K562 (cell line): Measurements from ENCODE around the gene ZMYND15. TPM values are rescaled to one million over a fixed set of nuclear protein-coding genes. Genes with fewer than 3 reads are reported as not detected.
A peak's percentile ranks its signal among the peaks of the same experiment; 100 is the strongest.

Source experiments
- ATAC-seq: fragments of 200-7000 bp; cut with Tn5 transposase; 3 replicates; pipeline ENCODE4 v1.9.1; 2020; ENCODE audit warnings: moderate library complexity
- BruUV-seq: library from RNA; stranded (reverse); fragments of 400-500 nt; replicated peaks from 2 replicates; lab custom pipeline; 2021; lab: Mats Ljungman, UMichigan
- CTCF ChIA-PET: fragments of 300-600 bp; formaldehyde crosslinking; extraction: SDS; loops from one replicate; lab custom pipeline; 2021; ENCODE audit warnings: low intra/inter-chr PET ratio; lab: Yijun Ruan, JAX
- POLR2A ChIA-PET: fragments of 300-600, 350-650 bp; sonication (Branson Sonifier 250); formaldehyde crosslinking; extraction: SDS; loops from one replicate; lab custom pipeline; 2021; ENCODE audit warnings: antibody characterized with exemption, inconsistent platforms; lab: Yijun Ruan, JAX
- DNase-seq, 4 experiments: peaks; one replicate each; pipeline versions ENCODE4 v3.0.0 to v3.0.0-alpha.2; 2011 to 2018; ENCODE audit warnings: low spot score in 3 of 4, mixed read lengths in 3 of 4; ENCODE audit errors: extremely low read depth in 1 of 4
- FAIRE-seq: peaks from 2 replicates; lab custom pipeline; 2011; peaks lifted over from hg19 to GRCh38; lab: Jason Lieb, UNC
- H2AFZ ChIP-seq: 2 replicates; pipeline ENCODE4 v1.6.0; 2011; ENCODE audit warnings: low read depth, low read length, control low read depth, inconsistent platforms
- H3K27ac ChIP-seq: fragments of 200-600 bp; 3 replicates; pipeline ENCODE4 v1.8.0; 2011; ENCODE audit warnings: low read depth, mild to moderate bottlenecking, control low read depth, inconsistent platforms, low read length, moderate library complexity, mixed read lengths; ENCODE audit errors: extremely low read depth
- H3K27me3 ChIP-seq, 2 experiments: fragments of 300-600 bp in 1 of 2; 2 replicates in 1 of 2; 3 replicates in 1 of 2; pipeline versions ENCODE4 v1.6.0 to v1.8.0; 2011; ENCODE audit warnings: inconsistent platforms in 2 of 2, low read length in 2 of 2, mild to moderate bottlenecking in 1 of 2, mixed read lengths in 1 of 2, moderate library complexity in 1 of 2; ENCODE audit not compliant: control insufficient read depth in 2 of 2, insufficient read depth in 2 of 2
- H3K36me3 ChIP-seq: fragments of 300-600 bp; 3 replicates; pipeline ENCODE4 v1.8.0; 2011; ENCODE audit warnings: mild to moderate bottlenecking, low read length, inconsistent platforms; ENCODE audit not compliant: control insufficient read depth, insufficient read depth
- H3K4me1 ChIP-seq, 2 experiments: fragments of 200-600 bp in 1 of 2; replicated peaks in 1 of 2; 2 replicates in 1 of 2; 3 replicates in 1 of 2; pipeline versions ENCODE4 v1.5.1 to v1.8.0; 2011; ENCODE audit warnings: inconsistent platforms in 2 of 2, low read length in 2 of 2, mild to moderate bottlenecking in 1 of 2, mixed read lengths in 1 of 2, moderate library complexity in 1 of 2; ENCODE audit not compliant: control insufficient read depth in 2 of 2, insufficient read depth in 2 of 2
- H3K4me2 ChIP-seq: 2 replicates; pipeline ENCODE4 v1.6.1; 2011; ENCODE audit warnings: low read length, control low read depth, inconsistent platforms, mixed read lengths; ENCODE audit not compliant: insufficient read depth
- H3K4me3 ChIP-seq: fragments of 200-600 bp; sonication (generic), shearing (Covaris generic); 2 replicates; pipeline ENCODE4 v1.5.1; 2016; ENCODE audit warnings: control low read depth, inconsistent platforms
- H3K79me2 ChIP-seq: fragments of 200-600 bp; 3 replicates; pipeline ENCODE4 v1.8.0; 2011; ENCODE audit warnings: low read length, inconsistent platforms; ENCODE audit not compliant: control insufficient read depth, insufficient read depth
- H3K9ac ChIP-seq, 2 experiments: 2 replicates each; pipeline versions ENCODE4 v1.6.0 to v1.6.1; 2011; ENCODE audit warnings: low read depth in 2 of 2, low read length in 2 of 2, control low read depth in 1 of 2, inconsistent platforms in 1 of 2, mild to moderate bottlenecking in 1 of 2, mixed read lengths in 1 of 2; ENCODE audit not compliant: insufficient read depth in 1 of 2
- H3K9me1 ChIP-seq: one replicate; pipeline ENCODE4 v1.6.0; 2011; ENCODE audit warnings: inconsistent platforms, mild to moderate bottlenecking, low read length, moderate library complexity; ENCODE audit not compliant: control insufficient read depth, insufficient read depth
- H3K9me3 ChIP-seq: replicated peaks from 2 replicates; pipeline ENCODE4 v1.5.1; 2011; ENCODE audit warnings: low read depth, low read length, inconsistent platforms; ENCODE audit not compliant: control insufficient read depth, insufficient read depth
- H4K20me1 ChIP-seq: replicated peaks from 2 replicates; pipeline ENCODE4 v1.6.1; 2011; ENCODE audit warnings: low read length, inconsistent platforms, mixed read lengths; ENCODE audit not compliant: control insufficient read depth, insufficient read depth
- ELK1 ChIP-seq: sonication (generic); formaldehyde crosslinking; IDR thresholded peaks from 2 replicates; pipeline ENCODE4 v1.8.1; 2022; ENCODE audit warnings: missing genetic modification reagents
- HMG20B ChIP-seq: fragments of 250-450 bp; sonication (Bioruptor Pico); IDR thresholded peaks from 2 replicates; pipeline ENCODE4 v1.5.0; 2021; ENCODE audit warnings: mild to moderate bottlenecking
- MYBL2 ChIP-seq, 2 experiments: fragments of 450-650 bp in 1 of 2; sonication (generic) in 1 of 2; formaldehyde crosslinking in 1 of 2; IDR thresholded peaks; 2 replicates each; pipeline versions ENCODE4 v1.6.1 to v1.8.1; 2017 to 2022; ENCODE audit warnings: borderline replicate concordance in 1 of 2, inconsistent platforms in 1 of 2, low read depth in 1 of 2, mild to moderate bottlenecking in 1 of 2, missing genetic modification reagents in 1 of 2, moderate library complexity in 1 of 2
- POLR2H ChIP-seq: IDR thresholded peaks from 2 replicates; pipeline ENCODE4 v1.6.1; 2016; ENCODE audit warnings: missing genetic modification characterization, low read depth, mild to moderate bottlenecking, control low read depth, missing compliant biosample characterization, moderate library complexity
- SNIP1 ChIP-seq: fragments of 450-650 bp; IDR thresholded peaks from 2 replicates; pipeline ENCODE4 v1.7.1; 2017; ENCODE audit warnings: low read depth, mild to moderate bottlenecking
- SPI1 ChIP-seq: IDR thresholded peaks from 2 replicates; pipeline ENCODE4 v1.6.1; 2011; ENCODE audit warnings: low read depth, low read length, control low read depth, borderline replicate concordance
- TCF7L2 ChIP-seq: fragments of 150-350 bp; IDR thresholded peaks from 2 replicates; pipeline ENCODE4 v1.6.1; 2016; ENCODE audit warnings: low read depth, mild to moderate bottlenecking, low read length, moderate library complexity
- ZBTB8A ChIP-seq: fragments of 450-650 bp; IDR thresholded peaks from 2 replicates; pipeline ENCODE4 v1.6.1; 2018; ENCODE audit warnings: mild to moderate bottlenecking, moderate library complexity; ENCODE audit not compliant: partially characterized antibody
- ZNF586 ChIP-seq: fragments of 450-650 bp; formaldehyde crosslinking; conservative IDR thresholded peaks from 2 replicates; pipeline ENCODE4 v1.4.0; 2020; ENCODE audit warnings: mild to moderate bottlenecking, moderate library complexity
- WGBS: fragments of 100-300 bp; shearing (Covaris generic); methylation state at CpG from one replicate; pipeline ENCODE4 v1.1.6; 2016; ENCODE audit warnings: low coverage, mixed read lengths; ENCODE audit not compliant: insufficient coverage; ENCODE audit errors: missing lambda C conversion rate; 5-methylcytosine and 5-hydroxymethylcytosine counted together
- in situ Hi-C: fragments of 300-500 bp; cut with MboI; formaldehyde crosslinking; loops from 4 replicates; pipeline ENCODE4 v1.15.0; 2018; ENCODE audit warnings: inconsistent platforms, mixed read lengths
- intact Hi-C: fragments of 100-400 bp; cut with micrococcal nuclease; formaldehyde crosslinking; loops from 2 replicates; pipeline ENCODE4 v1.14.2; 2022
- polyA plus RNA-seq, 8 experiments: library from polyadenylated mRNA; depleted of rRNA in 4 of 8; stranded (reverse) in 5 of 8; unstranded in 3 of 8; fragments of >200 nt; fragmentation: Nextera tagmentation in 2 of 8; fragmentation: Illumina TruSeq in 1 of 8; extraction: Ambion mirVana in 2 of 8; extraction: Trizol in 1 of 8; gene quantifications; 2 replicates each; pipeline versions ENCODE4 v1.2.1 to v1.2.3, GENCODE V29; 2011 to 2014; ENCODE audit warnings: inconsistent platforms in 1 of 8, missing spikeins in 1 of 8
- total RNA-seq, 7 experiments: library from RNA; depleted of rRNA in 6 of 7; stranded (reverse); fragments of >200 nt in 6 of 7; fragmentation: Illumina TruSeq in 2 of 7; extraction: Trizol in 2 of 7; gene quantifications; 2 replicates each; pipeline versions ENCODE4 v1.2.1 to v1.2.3, GENCODE V29; 2011 to 2021; ENCODE audit warnings: low replicate concordance in 1 of 7
- TF ChIP-seq, protein P1 (sequence below): fragments of 250-450 bp; sonication (Bioruptor Pico); IDR thresholded peaks from 2 replicates; pipeline ENCODE4 v1.8.0; 2021; ENCODE audit warnings: moderate library complexity, mild to moderate bottlenecking, inconsistent platforms

The ZMYND15 gene
- total and polyA plus RNA-seq, 9 of the 15 experiments (the other 6 are each of a cell fraction or from before 2014, with no cell fraction given), result 0.09 TPM; not detected in 8

DNA sequence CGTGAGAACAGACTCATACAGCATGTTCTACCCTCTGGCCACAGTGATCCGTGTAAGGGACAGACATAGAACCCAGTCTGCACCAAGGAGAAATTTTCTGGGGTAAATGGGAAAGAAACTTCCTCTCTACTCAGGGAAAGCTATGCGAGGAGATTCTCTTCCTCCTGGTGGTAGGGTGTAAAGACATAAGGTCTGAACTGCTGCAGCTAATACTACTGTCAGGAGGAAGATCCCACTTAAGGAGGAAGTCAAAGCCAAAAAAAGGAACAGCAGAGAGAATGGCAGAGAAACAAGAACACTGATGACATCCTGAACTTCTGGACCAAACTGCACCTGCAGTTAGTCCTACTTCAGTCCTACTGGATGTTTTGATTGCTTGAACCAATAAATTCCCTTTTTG lies 25.0 kb downstream of the ZMYND15 start:
- H3K27me3 ChIP-seq, result peaks cover 9 to 12% of the 10 kb centered on the region in 2 experiments
- no peak overlapping the region for H3K4me2 ChIP-seq
- BruUV-seq, result no TSS peak
- no peak for FAIRE-seq
- in situ Hi-C loops, result no loop called here
- no peak overlapping the region for H3K27ac ChIP-seq
- CTCF ChIA-PET, result no interaction called here
- no peaks in the 10 kb centered on the region for H4K20me1 ChIP-seq
- H3K4me3 ChIP-seq, result no peak overlapping the region
- H3K9ac ChIP-seq, result no peak overlapping the region
- no peak for DNase-seq
- H3K79me2 ChIP-seq, result no peaks in the 10 kb centered on the region
- WGBS, result 0% methylated on average over 3 of the region's 3 CpGs
- H3K4me1 ChIP-seq, result no peaks in the 10 kb centered on the region; a peak in 1 of 5 replicates
- H3K9me3 ChIP-seq, result no peaks in the 10 kb centered on the region
- no peak for TF ChIP-seq MYBL2 (IDR thresholded peaks at IDR 0.05; ENCODE audit: low read depth)
- TF ChIP-seq MYBL2 (CRISPR knock-in tag; IDR thresholded peaks at IDR 0.05; ENCODE audit: borderline replicate concordance), result no peak
- peak; percentile 59; the same call in 1 of the 2 replicates for TF ChIP-seq SPI1
- no peaks in the 10 kb centered on the region for H3K36me3 ChIP-seq
- no peak for ATAC-seq
- H3K9me1 ChIP-seq, result no peaks in the 10 kb centered on the region
- H2AFZ ChIP-seq, result no peak overlapping the region
- POLR2A ChIA-PET, result interaction anchor here (1.6 kb wide), 1 partner anchor 9 kb away, joined by 4 read pairs; no protein-coding TSS in a partner anchor
- intact Hi-C loops, result no loop called here

DNA sequence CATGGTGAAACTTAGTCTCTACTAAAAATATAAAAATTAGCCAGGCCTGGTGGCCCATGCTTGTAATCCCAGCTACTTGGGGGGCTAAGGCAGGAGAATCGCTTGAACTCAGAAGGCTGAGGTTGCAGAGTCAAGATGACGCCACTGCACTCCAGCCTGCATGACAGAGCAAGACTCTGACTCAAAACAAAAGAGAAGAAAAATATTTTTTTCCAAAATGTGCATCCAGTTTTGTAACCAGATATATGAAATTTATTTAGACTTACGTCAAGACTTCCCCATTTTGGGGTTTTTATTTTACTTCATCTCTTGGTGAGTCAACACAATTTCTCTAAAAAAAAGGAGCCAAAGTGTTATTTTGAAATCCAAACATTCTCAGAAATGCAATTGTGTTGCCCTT lies 26.6 kb downstream of the ZMYND15 start:
- no peaks in the 10 kb centered on the region for H3K79me2 ChIP-seq
- no peaks in the 10 kb centered on the region for H3K36me3 ChIP-seq
- H4K20me1 ChIP-seq, result no peaks in the 10 kb centered on the region
- DNase-seq, result no peak
- H2AFZ ChIP-seq, result no peak overlapping the region
- no peak for FAIRE-seq
- H3K9me1 ChIP-seq, result no peaks in the 10 kb centered on the region
- no peak overlapping the region for H3K4me3 ChIP-seq
- peaks cover 9 to 10% of the 10 kb centered on the region in 2 experiments; a peak in 4 of 5 replicates for H3K27me3 ChIP-seq
- no peak overlapping the region for H3K4me2 ChIP-seq
- H3K4me1 ChIP-seq, result no peaks in the 10 kb centered on the region
- TF ChIP-seq HMG20B (CRISPR knock-in tag) (no peak), SNIP1 (no peak), POLR2H (tag) (no peak), ELK1 (CRISPR knock-in tag) (no peak), ZNF586 (CRISPR knock-in tag) (no peak), ZBTB8A (no peak), TCF7L2 (no peak)
- TF ChIP-seq, protein P1, sequence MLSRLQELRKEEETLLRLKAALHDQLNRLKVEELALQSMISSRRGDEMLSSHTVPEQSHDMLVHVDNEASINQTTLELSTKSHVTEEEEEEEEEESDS (CRISPR knock-in tag), result no peak
- no peak overlapping the region for H3K27ac ChIP-seq
- no TSS peak for BruUV-seq
- in situ Hi-C loops, result no loop called here
- 0% methylated on average over 2 of the region's 3 CpGs for WGBS
- H3K9ac ChIP-seq, result no peak overlapping the region
- ChIA-PET POLR2A (no interaction called here), CTCF (no interaction called here)
- intact Hi-C loops, result no loop called here
- H3K9me3 ChIP-seq, result no peaks in the 10 kb centered on the region
- ATAC-seq, result no peak
